CD4-positive, CD25-positive, alpha-beta regulatory T cell (primary cell): ENCODE results near the gene COL6A2. TPM values are rescaled to one million over a fixed set of nuclear protein-coding genes. Genes with fewer than 3 reads are reported as not detected.
A peak's percentile ranks its signal among the peaks of the same experiment; 100 is the strongest.

Source experiments
- ATAC-seq, 2 donors: fragments of 150-1000 bp; cut with Tn5 transposase; one replicate each; pipeline ENCODE4 v1.10.0; 2021; ENCODE audit warnings: low read depth in 2 of 2, moderate number of reproducible peaks in 2 of 2, moderate library complexity in 1 of 2
- DNase-seq, 3 donors: peaks; one replicate each; pipeline versions ENCODE4 v3.0.0 to v3.0.0-alpha.2; 2012 to 2022; ENCODE audit warnings: mixed read lengths in 1 of 3
- H3K27ac ChIP-seq: one replicate; pipeline ENCODE4 v1.7.0; 2013; ENCODE audit warnings: mild to moderate bottlenecking, low read length; ENCODE audit not compliant: insufficient read depth, poor library complexity, severe bottlenecking
- H3K27me3 ChIP-seq: one replicate; pipeline ENCODE4 v1.7.0; 2013; ENCODE audit warnings: low read length; ENCODE audit not compliant: control insufficient read depth, insufficient read depth
- H3K36me3 ChIP-seq: one replicate; pipeline ENCODE4 v1.7.0; 2013; ENCODE audit warnings: mild to moderate bottlenecking, low read length, moderate library complexity; ENCODE audit not compliant: control insufficient read depth, insufficient read depth
- H3K4me1 ChIP-seq: 2 replicates; pipeline ENCODE4 v1.7.0; 2013; ENCODE audit warnings: mild to moderate bottlenecking, low read length; ENCODE audit not compliant: insufficient read depth, control insufficient read depth, poor library complexity, severe bottlenecking
- H3K4me3 ChIP-seq: one replicate; pipeline ENCODE4 v1.7.0; 2013; ENCODE audit warnings: low read depth, mild to moderate bottlenecking, low read length, moderate library complexity
- H3K9me3 ChIP-seq, 2 experiments: 1 replicate in 1 of 2; 2 replicates in 1 of 2; pipeline ENCODE4 v1.7.0; 2013; ENCODE audit warnings: low read length in 2 of 2, mild to moderate bottlenecking in 1 of 2, moderate library complexity in 1 of 2; ENCODE audit not compliant: control insufficient read depth in 2 of 2
- H3K27ac Mint-ChIP-seq, 3 donors: one replicate each; pipeline ENCODE4 v1.8.0; 2020 to 2022; ENCODE audit warnings: mild to moderate bottlenecking in 3 of 3, mixed read lengths in 3 of 3, moderate library complexity in 2 of 3
- H3K27me3 Mint-ChIP-seq: one replicate; pipeline ENCODE4 v1.8.0; 2022; ENCODE audit warnings: mild to moderate bottlenecking, mixed read lengths
- H3K36me3 Mint-ChIP-seq: one replicate; pipeline ENCODE4 v1.8.0; 2020; ENCODE audit warnings: mixed read lengths
- H3K4me1 Mint-ChIP-seq, 4 donors: one replicate each; pipeline ENCODE4 v1.8.0; 2020 to 2022; ENCODE audit warnings: mixed read lengths in 4 of 4, mild to moderate bottlenecking in 1 of 4
- H3K4me3 Mint-ChIP-seq, 4 donors: one replicate each; pipeline ENCODE4 v1.8.0; 2020 to 2022; ENCODE audit warnings: mild to moderate bottlenecking in 4 of 4, mixed read lengths in 4 of 4, moderate library complexity in 3 of 4
- H3K9me3 Mint-ChIP-seq, 7 donors: one replicate each; pipeline ENCODE4 v1.8.0; 2020 to 2022; ENCODE audit warnings: mixed read lengths in 7 of 7, mild to moderate bottlenecking in 3 of 7, moderate library complexity in 2 of 7
- polyA plus RNA-seq, 4 donors: library from polyadenylated mRNA; unstranded; fragments of 300-500 nt; fragmentation: Illumina TruSeq; gene quantifications; one replicate each; pipeline ENCODE4 v1.2.3, GENCODE V29; 2021
- total RNA-seq: library from RNA; stranded (reverse); gene quantifications from one replicate; pipeline ENCODE4 v1.2.3, GENCODE V29; 2022

Gene COL6A2
- total and polyA plus RNA-seq, 5 donors from 2014 or later, result 0.08 to 12.9 (median 1.3) TPM

DNA sequence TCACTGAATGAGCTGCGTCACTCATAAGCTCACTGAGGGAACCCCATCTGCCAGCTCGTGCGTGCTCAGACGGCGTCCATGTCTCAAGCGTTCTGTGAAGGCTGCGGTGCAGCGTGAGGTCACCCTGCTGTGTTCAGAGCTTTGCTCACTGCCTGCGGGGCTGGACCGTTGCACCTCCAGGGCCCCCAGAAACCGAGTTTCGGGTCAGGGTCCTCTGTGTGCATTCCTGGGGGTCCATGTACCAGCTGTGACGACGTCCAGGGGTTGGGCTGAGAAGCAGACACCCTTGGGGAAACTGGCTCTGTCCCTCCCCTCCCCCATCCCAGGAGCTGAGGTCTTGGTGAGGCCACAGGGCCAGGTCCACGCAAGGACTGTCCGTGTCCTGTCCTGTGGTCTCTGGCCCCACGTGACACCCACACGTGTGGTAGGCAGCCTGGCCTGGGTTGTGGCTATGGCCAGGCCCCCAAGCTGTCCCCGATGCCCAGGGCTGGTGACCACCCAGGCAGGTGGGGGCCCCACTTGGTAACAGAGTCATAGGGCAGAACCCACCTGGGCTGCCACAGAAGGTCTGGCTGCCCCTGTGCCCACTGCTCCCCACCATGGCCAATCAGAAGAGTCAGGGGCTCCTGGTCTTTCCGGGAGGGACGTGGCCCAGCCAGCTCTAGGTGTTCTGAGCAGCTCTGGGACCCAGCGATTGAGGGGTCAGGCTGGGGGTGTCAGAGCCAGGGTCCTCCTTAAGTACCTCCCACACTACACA, 33.1 kb downstream of the COL6A2 start:
- H3K27ac ChIP-seq, result no peak overlapping the region
- H3K9me3 Mint-ChIP-seq, result peaks cover 0 to 2% (median 0%) of the 10 kb centered on the region in 7 donors
- H3K4me3 Mint-ChIP-seq, result no peak overlapping the region
- no peaks in the 10 kb centered on the region for H3K9me3 ChIP-seq
- H3K4me3 ChIP-seq, result no peak overlapping the region
- peaks cover 4% of the 10 kb centered on the region for H3K27me3 Mint-ChIP-seq
- H3K36me3 ChIP-seq, result no peaks in the 10 kb centered on the region
- no peaks in the 10 kb centered on the region for H3K4me1 ChIP-seq
- DNase-seq (no peak), ATAC-seq (no peak)
- H3K4me1 Mint-ChIP-seq, result no peaks in the 10 kb centered on the region
- no peak overlapping the region for H3K27ac Mint-ChIP-seq
- H3K36me3 Mint-ChIP-seq, result no peaks in the 10 kb centered on the region
- H3K27me3 ChIP-seq, result no peaks in the 10 kb centered on the region

DNA sequence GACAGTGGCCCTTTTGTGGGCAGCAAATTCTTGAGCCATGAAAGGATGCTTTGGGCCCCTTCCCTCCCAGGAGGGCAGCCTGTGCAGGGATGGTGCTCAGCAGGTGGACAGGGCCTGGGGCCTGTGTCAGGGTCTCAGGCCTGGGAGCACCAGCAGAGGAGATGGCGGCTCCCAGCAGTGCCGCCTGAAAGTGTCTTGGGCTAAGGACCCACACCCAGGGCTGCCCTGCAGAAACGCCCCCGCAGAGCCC, 33.6 kb downstream of the COL6A2 start:
- Histone ChIP-seq H3K4me1 (no peaks in the 10 kb centered on the region), H3K27ac (no peak overlapping the region), H3K27me3 (no peaks in the 10 kb centered on the region), H3K4me3 (no peak overlapping the region), H3K9me3 (no peaks in the 10 kb centered on the region), H3K36me3 (no peaks in the 10 kb centered on the region)
- no peak for ATAC-seq
- Mint-ChIP-seq H3K4me1 (no peaks in the 10 kb centered on the region), H3K4me3 (no peak overlapping the region), H3K27me3 (peaks cover 4% of the 10 kb centered on the region), H3K36me3 (no peaks in the 10 kb centered on the region), H3K27ac (no peak overlapping the region), H3K9me3 (peaks cover 0 to 2% (median 0%) of the 10 kb centered on the region in 7 donors)
- DNase-seq, result no peak

DNA sequence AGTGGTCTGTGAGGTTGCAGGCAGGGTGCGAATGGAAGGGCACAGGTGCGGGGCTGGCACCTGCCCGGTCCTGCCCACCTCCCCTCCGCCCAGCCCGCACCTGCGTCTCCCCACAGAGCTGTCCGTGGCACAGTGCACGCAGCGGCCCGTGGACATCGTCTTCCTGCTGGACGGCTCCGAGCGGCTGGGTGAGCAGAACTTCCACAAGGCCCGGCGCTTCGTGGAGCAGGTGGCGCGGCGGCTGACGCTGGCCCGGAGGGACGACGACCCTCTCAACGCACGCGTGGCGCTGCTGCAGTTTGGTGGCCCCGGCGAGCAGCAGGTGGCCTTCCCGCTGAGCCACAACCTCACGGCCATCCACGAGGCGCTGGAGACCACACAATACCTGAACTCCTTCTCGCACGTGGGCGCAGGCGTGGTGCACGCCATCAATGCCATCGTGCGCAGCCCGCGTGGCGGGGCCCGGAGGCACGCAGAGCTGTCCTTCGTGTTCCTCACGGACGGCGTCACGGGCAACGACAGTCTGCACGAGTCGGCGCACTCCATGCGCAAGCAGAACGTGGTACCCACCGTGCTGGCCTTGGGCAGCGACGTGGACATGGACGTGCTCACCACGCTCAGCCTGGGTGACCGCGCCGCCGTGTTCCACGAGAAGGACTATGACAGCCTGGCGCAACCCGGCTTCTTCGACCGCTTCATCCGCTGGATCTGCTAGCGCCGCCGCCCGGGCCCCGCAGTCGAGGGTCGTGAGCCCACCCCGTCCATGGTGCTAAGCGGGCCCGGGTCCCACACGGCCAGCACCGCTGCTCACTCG, 34.1 kb downstream of the COL6A2 start:
- no peak overlapping the region for H3K4me3 Mint-ChIP-seq
- no peak for DNase-seq
- no peak overlapping the region for H3K4me3 ChIP-seq
- ATAC-seq, result no peak
- no peak overlapping the region for H3K27ac ChIP-seq
- no peaks in the 10 kb centered on the region for H3K4me1 ChIP-seq
- peaks cover 0 to 2% (median 0%) of the 10 kb centered on the region in 7 donors for H3K9me3 Mint-ChIP-seq
- H3K27me3 ChIP-seq, result no peaks in the 10 kb centered on the region
- H3K4me1 Mint-ChIP-seq, result no peaks in the 10 kb centered on the region
- no peaks in the 10 kb centered on the region for H3K36me3 ChIP-seq
- peaks cover 4% of the 10 kb centered on the region for H3K27me3 Mint-ChIP-seq
- no peak overlapping the region for H3K27ac Mint-ChIP-seq
- no peaks in the 10 kb centered on the region for H3K9me3 ChIP-seq
- H3K36me3 Mint-ChIP-seq, result no peaks in the 10 kb centered on the region

DNA sequence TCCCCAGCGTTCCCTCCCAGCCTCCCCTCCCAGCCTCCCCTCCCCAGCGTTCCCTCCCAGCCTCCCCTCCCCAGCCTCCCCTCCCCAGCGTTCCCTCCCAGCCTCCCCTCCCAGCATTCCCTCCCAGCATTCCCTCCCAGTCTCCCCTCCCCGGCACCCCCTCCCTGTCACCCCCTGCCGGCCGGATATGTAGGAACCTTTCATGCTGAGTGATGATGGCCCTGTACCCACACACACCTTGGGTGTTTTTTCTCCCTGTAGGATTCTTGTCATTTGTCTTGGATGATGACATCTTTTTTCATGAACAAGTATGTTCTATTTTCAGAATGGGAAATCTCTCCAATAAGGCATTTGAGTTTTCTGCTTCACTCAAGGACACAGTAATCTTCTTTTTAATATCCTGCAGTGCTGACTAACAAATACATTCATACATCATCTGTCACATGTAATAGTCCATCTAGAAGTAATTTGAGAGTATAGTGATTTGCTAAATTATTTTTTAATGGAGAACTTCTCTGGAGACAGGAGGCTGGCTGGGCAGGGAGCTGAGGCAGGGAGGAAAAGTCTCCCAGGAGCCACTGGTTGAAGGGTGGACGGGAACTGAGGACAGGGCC, 38.0 kb downstream of the COL6A2 start:
- Histone ChIP-seq H3K27me3 (no peaks in the 10 kb centered on the region), H3K9me3 (no peaks in the 10 kb centered on the region), H3K4me1 (no peaks in the 10 kb centered on the region), H3K36me3 (no peaks in the 10 kb centered on the region), H3K27ac (no peak overlapping the region), H3K4me3 (no peak overlapping the region)
- ATAC-seq (no peak), DNase-seq (no peak)
- H3K4me1 Mint-ChIP-seq, result no peaks in the 10 kb centered on the region
- H3K9me3 Mint-ChIP-seq, result no peaks in the 10 kb centered on the region
- no peak overlapping the region for H3K27ac Mint-ChIP-seq
- no peak overlapping the region for H3K4me3 Mint-ChIP-seq
- peaks cover 4% of the 10 kb centered on the region for H3K27me3 Mint-ChIP-seq
- H3K36me3 Mint-ChIP-seq, result no peaks in the 10 kb centered on the region

DNA sequence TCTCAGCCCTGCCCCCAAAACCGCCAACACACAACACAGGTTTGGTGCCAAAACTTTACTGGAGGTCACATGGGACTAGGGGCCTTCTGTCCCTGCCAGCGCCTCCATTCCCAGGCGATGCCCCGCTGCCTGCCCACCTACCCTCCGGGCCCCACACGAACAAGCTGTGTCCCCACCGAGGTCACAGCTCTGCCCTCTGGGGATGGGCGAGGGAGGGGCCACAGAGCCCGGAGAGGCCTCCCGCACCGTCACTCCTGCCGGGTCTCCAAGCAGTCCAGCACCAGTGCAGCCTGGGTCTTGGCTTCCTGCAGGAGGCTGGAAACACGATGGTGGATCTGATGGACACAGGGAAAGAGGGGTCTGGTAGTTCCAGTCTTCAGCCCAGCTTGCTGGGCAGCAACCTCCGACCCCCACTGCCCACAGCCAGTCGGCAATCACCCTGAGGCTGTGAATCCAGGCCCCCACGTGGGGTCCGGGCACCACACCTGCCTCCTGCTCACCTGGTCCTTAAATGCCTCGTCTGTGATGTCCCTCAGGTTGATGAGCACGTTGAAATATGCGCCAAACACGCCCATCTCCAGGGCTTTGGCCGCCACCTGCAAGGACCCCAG, 38.9 kb downstream of the COL6A2 start:
- no peak for ATAC-seq
- Mint-ChIP-seq H3K4me3 (no peak overlapping the region), H3K27ac (no peak overlapping the region), H3K4me1 (no peaks in the 10 kb centered on the region), H3K27me3 (peaks cover 4% of the 10 kb centered on the region), H3K36me3 (no peaks in the 10 kb centered on the region), H3K9me3 (no peaks in the 10 kb centered on the region)
- Histone ChIP-seq H3K4me1 (no peaks in the 10 kb centered on the region), H3K9me3 (no peaks in the 10 kb centered on the region), H3K27ac (no peak overlapping the region), H3K27me3 (no peaks in the 10 kb centered on the region), H3K36me3 (no peaks in the 10 kb centered on the region), H3K4me3 (no peak overlapping the region)
- DNase-seq, result no peak

DNA sequence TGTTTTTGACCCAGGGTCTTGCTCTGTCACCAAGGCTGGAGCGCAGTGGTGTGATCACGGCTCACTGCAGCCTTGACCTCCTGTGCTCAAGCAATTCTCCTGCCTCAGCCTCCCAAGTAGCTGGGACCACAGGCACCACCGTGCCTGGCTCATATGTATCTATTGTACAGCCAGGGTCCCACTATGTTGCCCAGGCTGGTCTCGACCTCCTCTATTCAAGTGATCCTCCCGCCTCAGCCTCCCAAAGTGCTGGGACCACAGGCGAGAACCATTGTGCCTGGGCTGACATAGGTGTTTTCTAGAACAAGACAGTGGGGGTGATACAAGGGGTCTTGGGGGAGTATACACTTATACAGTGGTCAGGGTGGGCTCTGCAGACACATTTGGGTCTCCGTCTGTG, 40.0 kb downstream of the COL6A2 start:
- H3K27me3 Mint-ChIP-seq, result peaks cover 4% of the 10 kb centered on the region
- H3K4me1 ChIP-seq, result no peaks in the 10 kb centered on the region
- no peaks in the 10 kb centered on the region for H3K36me3 Mint-ChIP-seq
- no peak overlapping the region for H3K27ac ChIP-seq
- H3K4me3 ChIP-seq, result no peak overlapping the region
- no peaks in the 10 kb centered on the region for H3K4me1 Mint-ChIP-seq
- DNase-seq (no peak), ATAC-seq (no peak)
- H3K4me3 Mint-ChIP-seq, result no peak overlapping the region
- no peaks in the 10 kb centered on the region for H3K9me3 Mint-ChIP-seq
- no peaks in the 10 kb centered on the region for H3K36me3 ChIP-seq
- H3K27ac Mint-ChIP-seq, result no peak overlapping the region
- H3K27me3 ChIP-seq, result no peaks in the 10 kb centered on the region
- H3K9me3 ChIP-seq, result no peaks in the 10 kb centered on the region

DNA sequence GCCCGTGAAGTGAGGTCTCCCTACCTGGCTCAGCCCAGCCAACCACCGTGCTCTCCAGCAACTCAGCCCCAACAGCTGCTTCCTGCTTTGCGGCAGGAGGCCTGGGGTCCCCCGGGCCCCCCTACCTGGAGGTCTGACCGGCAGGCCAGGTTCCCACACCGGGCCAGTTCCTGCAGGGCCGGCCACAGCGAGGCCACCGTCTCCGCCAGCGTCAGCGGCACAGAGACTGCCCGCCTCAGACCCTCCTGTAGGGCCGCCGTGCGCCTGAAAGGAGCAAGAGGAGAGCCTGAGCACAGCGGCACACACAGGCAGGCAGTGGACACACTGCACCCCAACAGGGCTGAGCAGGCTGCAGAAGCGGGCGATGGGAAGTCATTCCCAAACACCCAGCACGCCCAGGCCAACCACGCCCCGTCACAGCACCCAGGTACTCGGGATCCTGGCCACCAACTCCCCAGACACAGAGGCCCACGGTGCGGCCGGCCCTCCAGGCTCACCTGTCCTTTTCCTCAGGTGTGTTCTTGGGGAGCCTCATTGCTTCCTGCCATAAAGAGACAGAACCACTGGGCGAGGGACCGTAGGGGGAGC, 40.6 kb downstream of the COL6A2 start:
- H3K36me3 Mint-ChIP-seq, result no peaks in the 10 kb centered on the region
- H3K4me1 Mint-ChIP-seq, result peaks cover 0 to 1% (median under 1%) of the 10 kb centered on the region in 4 donors
- H3K27me3 Mint-ChIP-seq, result peaks cover 4% of the 10 kb centered on the region
- DNase-seq (no peak), ATAC-seq (no peak)
- H3K9me3 Mint-ChIP-seq, result no peaks in the 10 kb centered on the region
- Histone ChIP-seq H3K4me1 (peaks cover 1% of the 10 kb centered on the region), H3K27me3 (no peaks in the 10 kb centered on the region), H3K9me3 (no peaks in the 10 kb centered on the region), H3K36me3 (no peaks in the 10 kb centered on the region), H3K27ac (no peak overlapping the region), H3K4me3 (no peak overlapping the region)
- H3K27ac Mint-ChIP-seq, result no peak overlapping the region
- peak overlapping the region in 1 of 4 donors; percentile 65 for H3K4me3 Mint-ChIP-seq
